WTC11 (cell line): ENCODE measurements around the gene THSD4.

Experiments
- ATF3 ChIP-seq: sonication (generic); formaldehyde crosslinking; conservative IDR thresholded peaks from 2 replicates; pipeline ENCODE4 v1.8.1; 2022; ENCODE audit warnings: mild to moderate bottlenecking, missing genetic modification reagents
- CBFB ChIP-seq: sonication (generic); formaldehyde crosslinking; IDR thresholded peaks from 2 replicates; pipeline ENCODE4 v1.8.1; 2022; ENCODE audit warnings: mild to moderate bottlenecking, low read depth, missing genetic modification reagents
- CTCF ChIP-seq: fragments of 200-600 bp; IDR thresholded peaks from 2 replicates; pipeline ENCODE4 v1.8.0; 2022; ENCODE audit warnings: antibody characterized with exemption
- E2F1 ChIP-seq: sonication (generic); formaldehyde crosslinking; IDR thresholded peaks from 2 replicates; pipeline ENCODE4 v1.8.0; 2022; ENCODE audit warnings: mild to moderate bottlenecking, missing genetic modification reagents
- IRF2 ChIP-seq: sonication (generic); formaldehyde crosslinking; IDR thresholded peaks from 2 replicates; pipeline ENCODE4 v1.8.0; 2022; ENCODE audit warnings: low read depth, missing genetic modification reagents, borderline replicate concordance
- KAT7 ChIP-seq: sonication (generic); formaldehyde crosslinking; IDR thresholded peaks from 2 replicates; pipeline ENCODE4 v1.8.1; 2023; ENCODE audit warnings: missing genetic modification reagents, mild to moderate bottlenecking, borderline replicate concordance
- PREB ChIP-seq: sonication (generic); formaldehyde crosslinking; IDR thresholded peaks from 2 replicates; pipeline ENCODE4 v1.8.1; 2022; ENCODE audit warnings: mild to moderate bottlenecking, missing genetic modification reagents, moderate library complexity, borderline replicate concordance
- RELA ChIP-seq: sonication (generic); formaldehyde crosslinking; IDR thresholded peaks from 2 replicates; pipeline ENCODE4 v1.8.1; 2022; ENCODE audit warnings: missing genetic modification reagents, mild to moderate bottlenecking, borderline replicate concordance
- SP1 ChIP-seq: sonication (generic); formaldehyde crosslinking; conservative IDR thresholded peaks from 2 replicates; pipeline ENCODE4 v1.8.1; 2022; ENCODE audit warnings: missing genetic modification reagents
- TCF7 ChIP-seq: sonication (generic); formaldehyde crosslinking; IDR thresholded peaks from 2 replicates; pipeline ENCODE4 v1.8.0; 2022; ENCODE audit warnings: mild to moderate bottlenecking, low read depth, missing genetic modification reagents, moderate library complexity
- USF2 ChIP-seq: sonication (generic); formaldehyde crosslinking; IDR thresholded peaks from 2 replicates; pipeline ENCODE4 v1.8.1; 2023; ENCODE audit warnings: mild to moderate bottlenecking, missing genetic modification reagents, moderate library complexity
- ZNF121 ChIP-seq: sonication (generic); formaldehyde crosslinking; IDR thresholded peaks from 2 replicates; pipeline ENCODE4 v1.8.0; 2023; ENCODE audit warnings: missing genetic modification reagents
- ZNF281 ChIP-seq: sonication (generic); formaldehyde crosslinking; IDR thresholded peaks from 2 replicates; pipeline ENCODE4 v1.8.0; 2023; ENCODE audit warnings: mild to moderate bottlenecking, missing genetic modification reagents

GRCh38 chr15:71708051-71708429 is 592.8 kb downstream of the THSD4 start:
- TF ChIP-seq TCF7 (CRISPR knock-in tag) (no peak), PREB (CRISPR knock-in tag) (no peak), CTCF (no peak), ZNF121 (CRISPR knock-in tag) (no peak), USF2 (CRISPR knock-in tag) (no peak), ZNF281 (CRISPR knock-in tag) (no peak), IRF2 (CRISPR knock-in tag) (no peak), ATF3 (CRISPR knock-in tag) (no peak), CBFB (CRISPR knock-in tag) (no peak), KAT7 (CRISPR knock-in tag) (no peak), SP1 (no peak), RELA (CRISPR knock-in tag) (no peak), E2F1 (CRISPR knock-in tag) (no peak)
